Cardiac septum (tissue), 1 donor: ENCODE results near the gene MAT2A. TPM values are rescaled to one million over a fixed set of nuclear protein-coding genes. Genes with fewer than 3 reads are reported as not detected.

Source experiments
- DNase-seq: peaks from one replicate; pipeline ENCODE4 v3.0.0-alpha.2; 2020; ENCODE audit warnings: low spot score
- intact Hi-C: fragments of 100-400 bp; cut with DNase I; formaldehyde crosslinking; loops from one replicate; pipeline ENCODE4 v1.14.0; 2022
- long read RNA-seq: library from polyadenylated mRNA; unstranded; transcript quantifications from one replicate; pipeline ENCODE4 v2.0.0, GENCODE V29; 2021
- total RNA-seq: library from RNA; stranded (reverse); fragmentation: NEBNext Ultra II Directional; extraction: Animal tissue kit (Norgen Biotek cat#: 25700); gene quantifications from one replicate; pipeline ENCODE4 v1.2.1, GENCODE V29; 2021
- donor health status: DM: no; HTN: no; CAD: no.

Gene MAT2A
- 146 TPM for total RNA-seq
- long read RNA-seq, transcript MAT2A-201 (9 exons, 2,819 nt), result major isoform, 53 of 100 reads
- long read RNA-seq, partial matches to known transcripts, result 35 of 100 reads
- long read RNA-seq, other reads (novel, unspliced or antisense), result 12 of 100 reads

- intact Hi-C loops, result loop anchor here (1.0 to 5.0 kb wide), 4 partner anchors 23 to 116 kb away; partner anchors contain the start of gene GGCX
- DNase-seq, result peak; percentile 96
Observed at GRCh38 chr2:85538507-85539360, at the start of gene MAT2A. Gene MAT2A, plus strand, starts transcription at chr2:85539168. Its CDS starts 120 bp downstream, at chr2:85539288.

DNA sequence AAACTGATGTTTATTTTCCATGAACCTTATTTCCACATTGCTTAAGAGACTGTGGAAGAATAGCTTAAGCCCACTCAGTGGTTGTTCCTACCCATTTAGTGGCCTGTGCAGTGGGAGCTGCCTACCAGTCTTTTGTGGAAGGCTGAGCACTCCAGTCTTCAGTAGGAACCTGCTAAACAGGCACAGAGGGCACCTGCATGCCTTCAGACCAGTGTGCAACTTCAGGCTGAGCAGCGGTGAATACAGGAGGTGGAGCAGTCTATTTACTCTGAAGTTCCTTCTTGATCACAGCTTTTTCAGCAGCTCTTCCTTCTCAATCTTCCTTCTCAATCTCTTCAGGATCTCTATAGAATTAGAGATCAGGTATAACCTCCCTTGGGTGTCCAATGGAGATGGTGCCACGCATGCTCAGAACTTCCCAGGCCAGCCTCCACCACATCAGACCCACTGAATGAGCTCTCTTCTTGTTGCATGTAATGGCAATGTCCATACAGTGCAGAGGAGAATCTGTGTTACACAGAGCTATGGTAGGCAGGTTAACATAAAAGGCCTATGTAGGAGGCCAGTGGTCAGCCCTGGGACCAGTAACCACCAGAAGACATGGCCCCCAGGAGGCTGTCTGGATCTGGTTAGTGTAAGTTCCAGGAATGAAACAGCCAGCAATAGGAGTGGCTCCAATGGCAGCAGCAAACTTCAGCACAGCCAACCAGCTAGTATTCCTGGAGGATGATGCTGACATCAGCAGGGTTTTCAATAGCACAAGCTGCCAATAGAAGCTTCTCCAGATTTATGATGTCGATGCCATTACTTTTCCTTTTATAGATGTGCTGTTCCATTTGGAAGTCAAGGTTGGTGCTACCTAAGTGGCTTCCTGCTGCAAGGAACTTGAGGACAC is 47.9 kb upstream of the MAT2A start:
- intact Hi-C loops, result no loop called here
- DNase-seq, result no peak

DNA sequence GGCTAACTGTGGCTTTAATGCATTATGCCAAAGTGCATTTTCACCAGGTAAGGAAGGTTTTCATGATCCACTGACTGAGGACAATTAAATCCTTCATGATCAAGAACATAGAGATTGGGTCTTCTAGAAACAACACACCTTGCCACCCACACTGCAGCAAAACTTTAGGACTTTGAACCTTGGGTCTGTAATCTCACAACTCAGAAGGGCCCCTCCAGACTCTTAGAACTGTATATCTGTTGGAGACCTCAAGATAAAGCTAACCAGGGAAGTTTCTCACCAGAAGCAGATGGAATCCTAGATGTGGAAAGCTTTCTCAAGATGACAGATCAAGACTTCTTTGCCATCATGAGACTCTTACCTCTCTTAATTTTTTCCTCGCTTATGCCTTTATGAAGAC is 42.5 kb upstream of the MAT2A start:
- intact Hi-C loops, result loop anchor here (2.0 kb wide), 1 partner anchor 60 kb away; no protein-coding TSS in a partner anchor
- DNase-seq, result no peak

- intact Hi-C loops, result loop anchor here (2.0 kb wide), 1 partner anchor 61 kb away; no protein-coding TSS in a partner anchor
- DNase-seq, result no peak
Observed at GRCh38 chr2:85497944-85498630, 40.9 kb upstream of the MAT2A start.

- intact Hi-C loops, result no loop called here
- peak; percentile 70 for DNase-seq
Observed at GRCh38 chr2:85501248-85501647, 37.7 kb upstream of the MAT2A start.

- no peak for DNase-seq
- intact Hi-C loops, result no loop called here
Observed at GRCh38 chr2:85502720-85503119, 36.2 kb upstream of the MAT2A start.

GRCh38 chr2:85503168-85503850 is 35.7 kb upstream of the MAT2A start:
- no peak for DNase-seq
- intact Hi-C loops, result no loop called here

DNA sequence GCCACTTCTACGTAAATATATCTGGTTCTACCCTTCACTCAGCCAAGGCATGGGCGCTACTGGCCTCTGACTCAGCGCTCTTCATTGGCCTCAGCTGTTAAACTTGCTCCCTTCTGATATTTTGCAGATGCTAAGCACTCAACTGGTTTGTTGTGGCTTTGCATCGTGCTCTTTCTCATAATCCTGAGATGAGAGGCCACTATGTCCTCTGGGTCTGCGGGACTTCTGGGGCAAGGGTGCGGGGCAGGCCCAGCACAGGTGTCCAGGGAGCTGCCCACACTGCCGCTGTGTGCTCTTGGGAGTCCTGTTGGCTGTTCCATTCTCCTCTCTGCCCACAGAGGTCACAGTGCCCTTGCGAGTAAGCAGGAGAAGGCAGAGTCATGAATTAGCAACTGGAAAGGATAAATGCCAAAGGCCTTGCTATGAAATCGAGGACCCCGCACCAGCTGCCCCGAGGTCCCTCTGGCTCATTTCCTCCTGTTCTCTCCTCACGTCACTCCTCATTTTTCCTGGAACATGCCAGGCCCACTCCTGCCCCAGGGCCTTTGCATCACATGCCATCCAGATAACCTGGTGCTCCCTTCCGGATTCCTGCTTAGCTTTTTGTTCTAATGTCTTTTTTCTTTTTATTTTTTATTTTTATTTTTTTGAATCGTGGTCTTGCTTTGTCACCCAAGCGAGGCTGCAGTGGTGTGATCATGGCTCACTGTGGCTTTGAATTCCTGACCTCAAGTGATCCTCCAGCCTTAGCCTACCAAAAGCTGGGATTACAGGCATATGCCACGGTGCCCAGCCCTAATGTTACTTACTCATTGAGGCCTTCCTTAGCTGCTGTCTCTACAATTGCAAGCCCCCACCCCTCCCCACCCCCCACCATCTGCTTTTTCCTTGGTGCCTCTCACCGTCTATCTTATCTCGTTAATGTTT is 34.9 kb upstream of the MAT2A start:
- intact Hi-C loops, result no loop called here
- DNase-seq, result no peak

DNA sequence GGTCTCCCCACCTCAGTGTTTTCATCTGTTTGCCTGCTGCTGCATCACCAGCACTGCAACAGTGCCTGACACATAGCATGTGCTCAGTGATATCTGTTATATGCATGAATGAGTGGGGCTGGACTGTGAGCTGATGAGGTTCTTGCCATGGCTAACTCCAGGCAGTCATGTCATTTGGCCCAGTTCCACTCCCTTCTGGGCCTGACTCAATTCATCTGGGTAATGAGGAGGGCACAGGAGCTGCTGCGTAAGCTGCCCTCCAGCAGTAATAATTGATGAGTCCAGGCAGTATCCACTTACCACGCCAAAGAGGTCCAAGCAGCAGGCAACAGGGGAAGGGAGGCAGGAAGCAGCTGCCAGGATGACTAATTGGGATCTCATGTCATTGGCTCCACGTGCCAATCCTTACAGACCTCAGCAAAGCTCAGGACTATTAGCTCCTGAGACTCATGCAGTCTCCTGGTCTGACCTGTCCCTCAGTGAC is 34.1 kb upstream of the MAT2A start:
- intact Hi-C loops, result no loop called here
- DNase-seq, result no peak

DNA sequence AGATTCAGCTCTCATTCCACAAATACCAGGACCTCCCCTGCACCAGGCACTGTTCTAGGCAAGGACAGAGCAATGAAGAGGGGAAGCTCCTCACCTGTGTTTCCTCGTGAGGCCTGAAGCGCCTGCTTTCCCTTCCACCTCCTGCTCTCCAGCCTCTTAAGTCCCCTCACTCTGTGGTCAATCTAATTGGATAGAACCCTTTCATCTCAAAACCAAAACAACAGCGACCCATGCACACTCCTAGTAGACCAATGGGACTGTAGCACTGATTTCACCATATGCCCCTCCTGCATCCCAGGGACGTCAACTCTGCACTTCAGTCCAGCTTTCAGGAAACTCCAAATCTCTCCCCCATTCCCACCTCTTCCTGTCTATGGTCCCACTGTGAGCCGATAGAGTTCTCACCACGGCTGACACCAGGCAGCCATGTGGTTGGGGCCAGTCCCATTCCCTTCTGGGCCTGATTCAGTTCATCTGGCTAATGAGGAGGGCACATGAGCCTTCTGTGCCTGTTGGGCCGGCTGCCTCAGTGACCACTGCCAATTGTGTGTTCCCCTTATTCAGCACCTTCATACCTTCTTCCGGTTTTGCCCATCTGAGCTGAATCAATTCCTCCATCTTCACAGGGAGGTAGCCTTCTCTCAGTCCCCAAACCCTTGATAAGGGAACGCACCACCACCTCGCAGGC is 33.3 kb upstream of the MAT2A start:
- peak; percentile 56 for DNase-seq
- intact Hi-C loops, result loop anchor here (2.0 kb wide), 1 partner anchor 31 kb away; no protein-coding TSS in a partner anchor

DNA sequence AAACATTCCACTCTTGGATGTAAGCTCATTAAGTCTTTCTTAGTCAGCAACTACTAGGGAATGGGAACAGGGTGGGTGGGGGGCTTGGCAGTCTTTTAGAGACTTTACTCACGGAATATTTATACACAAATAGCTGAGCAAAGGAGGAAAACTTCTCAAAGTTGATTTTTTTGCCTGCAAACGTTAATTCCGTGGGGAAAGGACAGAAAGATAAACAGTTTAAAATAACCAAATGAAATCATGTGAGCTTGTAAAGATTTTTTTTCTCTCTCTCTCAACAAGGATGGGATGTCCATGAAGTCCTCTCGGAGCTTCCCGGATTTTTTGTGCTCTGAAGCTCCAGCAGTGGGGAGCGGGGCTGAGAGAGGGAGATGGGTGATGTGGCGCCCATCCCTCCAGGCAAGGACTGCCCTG is 32.2 kb upstream of the MAT2A start:
- intact Hi-C loops, result loop anchor here (2.0 kb wide), 1 partner anchor 30 kb away; no protein-coding TSS in a partner anchor
- peak; percentile 47 for DNase-seq

DNA sequence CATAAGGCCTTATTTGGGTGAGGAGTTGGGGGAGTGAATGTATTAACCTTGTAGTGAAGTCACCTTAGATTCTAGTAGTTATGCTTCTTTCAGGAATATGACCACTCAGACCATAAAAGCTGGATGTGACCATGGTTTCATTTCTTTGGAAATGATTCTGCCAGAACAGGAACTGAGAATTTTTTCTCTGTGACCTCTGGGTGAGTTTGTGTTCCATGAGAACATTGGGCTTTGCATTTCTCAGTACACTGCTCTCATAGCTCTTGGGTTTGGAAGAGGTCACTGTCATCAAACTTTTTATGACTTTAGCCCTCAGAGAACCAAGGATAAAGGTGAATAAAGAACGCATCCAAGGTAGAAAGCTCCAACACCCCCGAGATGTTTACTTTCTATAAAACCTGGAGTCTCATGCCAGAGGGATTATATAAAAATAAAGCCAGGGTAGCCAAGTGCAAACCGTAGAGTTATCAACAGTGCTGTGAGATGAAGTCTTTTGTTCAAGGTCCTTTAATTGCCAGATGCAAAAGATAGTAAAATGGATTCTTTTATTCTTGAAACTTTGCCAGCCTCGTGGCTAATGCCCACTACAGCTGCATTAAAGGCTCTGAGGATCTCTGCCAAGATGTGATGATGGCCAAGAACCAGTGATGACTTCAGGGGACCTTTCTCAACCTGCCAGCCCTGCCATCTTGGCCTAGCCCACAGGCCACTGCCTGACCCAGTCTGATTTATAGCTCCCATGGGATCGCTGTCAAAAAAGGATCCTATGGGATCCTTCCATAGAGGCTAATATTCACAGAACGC is 27.8 kb upstream of the MAT2A start:
- intact Hi-C loops, result no loop called here
- peak; percentile 38 for DNase-seq

GRCh38 chr2:85514323-85514722 is 24.6 kb upstream of the MAT2A start:
- intact Hi-C loops, result no loop called here
- DNase-seq, result no peak

- peak; percentile 67 for DNase-seq
- intact Hi-C loops, result no loop called here
Observed at GRCh38 chr2:85516653-85517389, 22.1 kb upstream of the MAT2A start.

DNA sequence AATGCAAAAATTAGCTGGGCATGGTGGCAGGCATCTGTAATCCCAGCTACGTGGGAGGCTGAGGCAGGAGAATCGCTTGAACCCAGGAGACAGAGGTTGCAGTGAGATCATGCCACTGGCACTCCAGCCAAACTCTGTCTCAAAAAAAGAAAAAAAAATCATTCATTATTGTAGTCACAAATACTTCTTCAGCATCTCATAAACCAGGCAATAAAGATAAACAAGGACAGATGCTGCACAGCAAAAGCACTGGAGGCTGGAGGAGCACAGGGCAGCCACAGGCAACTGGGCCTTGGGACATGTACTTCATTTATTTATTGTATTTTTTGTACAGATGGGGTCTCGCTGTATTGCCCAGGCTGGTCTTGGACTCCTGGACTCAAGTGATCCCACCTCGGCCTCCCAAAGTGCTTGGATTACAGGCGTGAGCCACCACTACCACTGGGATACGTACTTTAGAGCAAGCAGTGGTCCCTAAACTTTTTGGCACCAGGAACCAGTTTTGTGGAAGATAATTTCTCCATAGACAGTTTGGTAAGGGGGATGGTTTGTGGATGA is 16.8 kb upstream of the MAT2A start:
- intact Hi-C loops, result no loop called here
- DNase-seq, result no peak
